DOHH2 (cell line): Measurements from ENCODE around the gene NEURL1.

Experiments
- EZH2phosphoT487 ChIP-seq: fragments of 200-600 bp; sonication (generic); IDR thresholded peaks from 2 replicates; pipeline ENCODE4 v1.6.1; 2017; ENCODE audit warnings: borderline replicate concordance, mild to moderate bottlenecking, antibody characterized with exemption, low read length, moderate library complexity, mixed read lengths
- TF ChIP-seq, protein P1 (sequence below): fragments of 200-600 bp; sonication (generic); IDR thresholded peaks from one replicate; pipeline ENCODE4 v1.5.1; 2014; ENCODE audit warnings: antibody characterized with exemption, mild to moderate bottlenecking, low read depth, low read length; ENCODE audit not compliant: poor library complexity, severe bottlenecking

- TF ChIP-seq, protein P1, sequence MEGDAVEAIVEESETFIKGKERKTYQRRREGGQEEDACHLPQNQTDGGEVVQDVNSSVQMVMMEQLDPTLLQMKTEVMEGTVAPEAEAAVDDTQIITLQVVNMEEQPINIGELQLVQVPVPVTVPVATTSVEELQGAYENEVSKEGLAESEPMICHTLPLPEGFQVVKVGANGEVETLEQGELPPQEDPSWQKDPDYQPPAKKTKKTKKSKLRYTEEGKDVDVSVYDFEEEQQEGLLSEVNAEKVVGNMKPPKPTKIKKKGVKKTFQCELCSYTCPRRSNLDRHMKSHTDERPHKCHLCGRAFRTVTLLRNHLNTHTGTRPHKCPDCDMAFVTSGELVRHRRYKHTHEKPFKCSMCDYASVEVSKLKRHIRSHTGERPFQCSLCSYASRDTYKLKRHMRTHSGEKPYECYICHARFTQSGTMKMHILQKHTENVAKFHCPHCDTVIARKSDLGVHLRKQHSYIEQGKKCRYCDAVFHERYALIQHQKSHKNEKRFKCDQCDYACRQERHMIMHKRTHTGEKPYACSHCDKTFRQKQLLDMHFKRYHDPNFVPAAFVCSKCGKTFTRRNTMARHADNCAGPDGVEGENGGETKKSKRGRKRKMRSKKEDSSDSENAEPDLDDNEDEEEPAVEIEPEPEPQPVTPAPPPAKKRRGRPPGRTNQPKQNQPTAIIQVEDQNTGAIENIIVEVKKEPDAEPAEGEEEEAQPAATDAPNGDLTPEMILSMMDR, result no peak
- TF ChIP-seq EZH2phosphoT487, result no peak
These were observed 747 bp upstream of the NEURL1 start for GRCh38 chr10:103492655-103493261.
